AG20443 (cell line): ENCODE results near the gene ARHGAP32.
"Not testable (repeated sequence)": the region's sequence is repeated elsewhere in the genome, so short reads cannot be mapped to it uniquely, and the experiment has no call there.

Experiments
- DNase-seq: peaks from one replicate; pipeline ENCODE4 v3.0.0; 2012; ENCODE audit warnings: low spot score, mixed read lengths

ARHGAP32 gene

GRCh38 chr11:129023968-129024676, 168.0 kb downstream of the ARHGAP32 start:
- DNase-seq: peak; percentile 10

DNA sequence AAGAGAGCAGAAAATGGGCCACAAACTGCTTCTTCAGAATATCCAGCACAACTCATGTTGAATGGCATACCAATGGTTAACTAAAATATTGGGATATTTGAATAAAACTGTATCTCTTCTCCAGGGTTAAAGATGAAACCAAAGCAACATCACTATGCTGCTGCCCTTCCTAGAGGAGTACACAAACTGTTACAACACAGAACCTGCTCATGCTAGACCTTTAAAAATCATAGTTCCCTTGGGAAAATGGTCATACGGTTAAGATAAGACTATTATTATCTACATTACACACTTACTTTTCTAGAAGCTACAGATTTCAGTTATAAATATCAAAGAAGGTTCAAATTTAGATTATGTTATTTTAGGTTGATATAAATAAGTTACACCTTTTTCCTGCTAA, 170.8 kb downstream of the ARHGAP32 start:
- DNase-seq: no peak

- no peak for DNase-seq
Measured at GRCh38 chr11:129018991-129019390, 173.1 kb downstream of the ARHGAP32 start.

DNA sequence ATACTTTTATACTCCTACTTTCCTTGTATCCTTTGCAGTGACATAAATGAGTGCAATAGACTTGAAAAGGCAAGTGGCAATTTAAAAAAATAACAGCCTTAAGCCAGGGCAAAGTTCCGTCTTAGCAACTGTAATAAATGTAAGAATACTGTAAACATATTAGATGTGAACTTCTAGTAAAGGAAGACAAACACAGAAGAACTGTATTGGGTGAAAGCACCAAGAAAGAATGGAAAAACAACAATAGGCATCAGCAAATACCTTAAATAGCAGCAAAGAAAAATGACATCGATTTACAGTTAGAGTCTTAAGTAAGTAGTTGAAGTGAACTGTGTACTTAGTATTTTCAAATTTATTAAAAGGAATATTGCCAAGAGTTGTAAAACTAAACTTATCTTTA, 174.0 kb downstream of the ARHGAP32 start:
- DNase-seq: no peak

DNA sequence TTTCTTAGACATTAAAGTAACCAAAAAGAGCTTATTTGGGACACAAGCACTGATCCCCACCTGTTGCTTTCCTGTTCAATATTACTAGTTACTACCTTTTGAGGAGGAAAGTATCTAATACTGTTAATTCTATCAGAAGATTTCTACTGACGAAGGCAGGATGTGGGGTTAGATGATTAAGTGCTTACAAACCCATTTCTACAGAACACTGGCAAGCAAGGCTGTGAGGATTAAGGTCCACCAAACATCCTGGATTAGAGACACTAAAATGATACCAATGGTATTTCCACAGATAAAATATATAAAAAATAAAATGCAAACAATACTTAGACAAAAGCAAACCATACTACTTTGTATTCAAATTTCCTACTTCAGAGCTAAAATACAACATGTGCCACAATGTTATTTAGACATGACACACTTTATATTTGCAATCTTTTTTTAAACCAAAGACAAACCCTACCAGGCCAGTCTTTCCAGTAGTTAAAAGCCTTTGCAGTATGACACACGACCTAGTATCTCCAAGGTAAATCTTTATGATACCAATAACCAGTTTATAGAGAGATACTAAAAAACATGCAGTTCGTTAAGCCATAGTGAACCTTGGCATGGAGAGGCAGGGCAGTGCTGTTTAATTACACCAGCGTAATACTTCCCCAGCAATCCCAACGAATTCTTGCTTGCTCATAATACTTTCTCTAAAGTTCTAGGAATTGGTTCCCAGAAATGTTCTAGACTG, 178.2 kb downstream of the ARHGAP32 start:
- no peak for DNase-seq

DNA sequence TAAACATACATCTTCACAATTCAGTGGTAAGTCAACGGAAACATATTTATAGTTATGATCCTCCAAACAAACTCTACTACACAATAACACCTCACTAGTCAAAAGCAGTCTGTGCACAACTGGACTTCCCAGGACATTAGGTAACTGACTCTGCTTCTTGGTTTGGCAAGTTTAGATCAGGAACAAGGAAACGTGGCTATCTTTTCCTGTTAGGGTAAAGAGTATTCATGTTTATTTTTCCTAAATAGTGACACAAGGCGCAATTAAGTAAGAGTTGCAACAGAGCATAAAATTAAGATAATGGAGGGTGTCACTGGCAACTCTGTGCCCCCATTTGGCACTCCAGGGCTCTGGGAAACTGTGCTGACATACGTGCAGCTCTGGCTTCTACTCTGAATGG, 179.2 kb downstream of the ARHGAP32 start:
- DNase-seq: no peak

GRCh38 chr11:129006161-129006560, 186.0 kb downstream of the ARHGAP32 start:
- no peak for DNase-seq

DNA sequence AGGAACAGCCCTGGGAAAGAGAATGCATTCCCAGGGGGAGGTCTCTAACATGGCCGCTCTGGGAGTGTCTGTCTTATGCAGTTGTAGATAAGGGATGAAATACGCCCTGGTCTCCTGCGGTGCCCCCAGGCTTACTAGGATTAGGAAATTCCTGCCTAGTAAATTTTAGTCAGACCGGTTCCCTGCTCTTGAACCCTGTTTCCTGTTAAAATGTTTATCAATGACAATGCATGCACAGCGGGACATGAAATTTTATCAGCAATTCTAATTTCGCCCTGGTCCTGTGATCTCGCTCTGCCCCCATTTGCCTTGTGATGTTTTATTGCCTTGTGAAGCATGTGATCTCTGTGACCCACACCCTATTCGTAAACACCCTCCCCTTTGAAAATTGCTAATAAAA, 193.0 kb downstream of the ARHGAP32 start:
- not testable (repeated sequence) for DNase-seq

- no peak for DNase-seq
Measured at GRCh38 chr11:128988242-128988970, 203.7 kb downstream of the ARHGAP32 start.

DNA sequence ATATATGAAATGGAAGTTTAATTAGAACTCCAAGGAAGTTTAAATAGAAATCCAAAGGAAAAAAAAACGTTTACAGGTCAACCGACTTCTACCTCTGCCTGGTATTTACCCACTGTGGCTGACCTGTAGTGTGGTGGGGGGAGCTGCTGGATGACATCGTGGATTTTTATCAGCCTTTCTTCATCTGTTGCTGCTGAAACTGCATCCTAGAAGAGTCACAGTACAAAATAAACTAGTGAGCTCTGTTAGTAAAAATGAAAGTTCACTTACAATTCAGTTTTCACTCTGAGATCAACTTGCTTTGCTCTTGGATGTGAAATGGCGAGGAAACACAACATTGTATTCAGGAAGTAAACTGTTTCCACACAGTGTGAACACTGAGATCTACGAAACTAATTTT, 206.2 kb downstream of the ARHGAP32 start:
- no peak for DNase-seq

DNA sequence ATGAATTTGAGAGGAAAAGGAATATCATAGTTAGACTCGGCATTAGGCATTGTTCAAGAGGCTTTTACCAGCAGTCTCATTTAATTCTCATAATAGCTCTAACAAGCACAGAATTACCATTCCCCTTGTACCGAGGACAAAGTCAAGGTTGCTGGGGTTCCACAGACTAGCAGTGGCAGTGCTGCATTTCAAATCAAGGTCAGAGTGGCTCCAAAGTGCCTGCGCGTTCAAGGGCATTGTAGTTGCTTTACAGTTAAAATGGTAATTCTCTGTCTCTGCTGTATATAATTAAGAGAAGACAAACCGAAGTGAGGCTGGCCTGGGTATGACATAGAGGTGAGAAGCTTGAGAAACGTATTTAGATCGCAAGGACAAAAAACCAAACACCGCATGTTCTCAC, 209.1 kb downstream of the ARHGAP32 start:
- DNase-seq: no peak

DNA sequence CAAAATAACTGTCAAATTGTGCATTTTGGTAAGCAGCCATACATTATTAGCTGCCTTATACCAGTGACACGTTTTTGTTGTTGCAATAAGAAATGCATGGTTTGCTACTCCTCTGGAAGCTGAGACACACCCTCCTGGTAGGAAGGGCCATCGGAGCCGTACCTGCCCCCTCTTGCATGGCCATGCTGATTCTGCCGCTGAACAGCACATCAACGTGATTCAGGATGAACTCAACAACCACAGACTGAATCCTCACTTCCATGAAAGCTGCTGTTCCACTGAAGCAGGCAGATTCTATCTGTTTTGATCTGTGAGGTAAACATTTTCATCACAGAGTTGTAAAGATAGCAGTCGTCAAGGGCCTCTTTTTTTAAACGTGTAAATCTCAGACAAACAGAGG, 210.9 kb downstream of the ARHGAP32 start:
- DNase-seq: no peak

DNA sequence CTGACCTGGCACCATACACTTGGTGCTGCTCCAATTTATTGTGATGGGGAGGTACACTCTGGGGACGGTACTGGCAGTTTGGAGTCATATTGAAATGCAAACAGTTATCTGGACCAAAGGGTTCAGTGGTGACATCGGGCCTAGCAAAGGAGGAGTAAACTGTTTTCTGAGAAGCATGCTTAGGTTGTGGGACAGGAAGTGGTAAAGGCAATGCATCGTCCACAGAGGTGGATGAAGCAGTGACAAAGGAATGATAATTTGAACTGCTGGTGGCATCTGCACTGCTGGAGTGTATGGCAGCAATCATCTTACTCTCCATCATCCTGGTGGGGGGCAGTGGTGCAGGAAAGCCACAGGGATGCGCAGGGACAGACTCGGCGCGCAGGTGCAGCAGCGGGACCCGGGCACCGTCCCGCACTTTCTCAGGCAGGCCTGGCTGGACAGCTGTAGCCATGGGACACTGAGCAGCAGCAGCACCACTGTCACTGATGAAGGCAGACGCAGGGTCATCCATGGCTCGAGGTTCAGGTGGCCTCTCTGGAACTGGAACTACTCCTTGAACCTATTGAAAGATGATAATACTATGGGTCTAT, 221.4 kb downstream of the ARHGAP32 start:
- DNase-seq: no peak

GRCh38 chr11:128968916-128969315, 223.2 kb downstream of the ARHGAP32 start:
- no peak for DNase-seq

DNA sequence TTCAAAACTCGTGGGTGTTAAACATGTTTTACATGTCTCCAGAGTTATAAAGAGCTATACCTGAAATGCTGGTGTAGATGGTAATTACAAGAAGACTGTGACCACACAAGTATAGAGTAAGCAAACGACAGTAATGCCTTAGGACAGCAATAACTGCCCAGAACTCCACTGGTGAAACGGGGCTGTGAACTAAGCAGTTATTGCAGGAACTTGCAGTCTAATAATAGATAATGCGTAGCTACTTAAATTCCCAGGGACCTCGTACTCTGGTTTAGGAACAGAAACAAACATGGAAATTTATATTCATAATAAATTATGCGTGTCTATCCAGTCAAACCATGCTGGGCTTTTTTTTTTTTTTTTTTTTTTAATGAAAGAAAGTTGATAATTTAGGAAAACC, 224.5 kb downstream of the ARHGAP32 start:
- DNase-seq: no peak

GRCh38 chr11:128965485-128965884, 226.6 kb downstream of the ARHGAP32 start:
- no peak for DNase-seq

GRCh38 chr11:128964463-128964930, 227.6 kb downstream of the ARHGAP32 start:
- DNase-seq: no peak

GRCh38 chr11:128963744-128964325, 228.3 kb downstream of the ARHGAP32 start:
- no peak for DNase-seq

DNA sequence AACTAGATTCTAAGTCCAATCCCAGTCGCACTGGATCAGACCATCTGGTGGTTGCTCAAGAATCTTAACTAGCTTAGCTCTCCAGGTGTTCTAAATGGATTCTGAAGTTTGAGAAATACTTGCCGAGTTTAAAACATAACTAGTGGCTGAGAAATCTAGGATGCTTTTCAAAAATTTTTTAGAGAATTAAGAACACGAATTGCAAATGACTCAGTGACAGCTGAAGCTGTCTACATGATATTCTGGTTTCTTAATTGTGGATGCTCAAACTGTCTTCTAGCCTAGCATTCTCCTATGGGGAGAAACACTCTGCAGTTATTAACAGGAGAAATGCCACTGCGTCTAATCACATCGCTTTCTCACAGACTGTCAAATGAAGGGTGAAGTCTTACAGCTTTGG, 229.2 kb downstream of the ARHGAP32 start:
- DNase-seq: no peak

DNA sequence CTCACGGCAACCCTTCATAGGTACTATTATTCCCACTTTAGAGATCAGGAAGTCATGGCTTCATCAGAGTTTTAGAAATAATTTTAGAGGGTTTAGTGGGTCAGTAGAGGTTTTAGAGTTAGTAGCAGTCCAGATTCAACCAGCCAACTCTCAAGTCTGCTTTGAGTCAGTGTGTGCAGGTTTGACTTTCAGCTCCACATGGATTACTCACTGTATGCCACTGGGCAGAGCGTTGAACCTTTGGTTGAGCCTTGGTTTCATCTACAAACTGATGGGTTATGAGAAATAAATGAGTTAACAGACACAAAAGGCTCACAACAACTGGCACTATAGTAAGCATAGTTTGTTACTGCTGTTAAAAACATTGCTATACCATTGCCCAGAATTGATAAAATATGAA, 230.5 kb downstream of the ARHGAP32 start:
- no peak for DNase-seq

DNA sequence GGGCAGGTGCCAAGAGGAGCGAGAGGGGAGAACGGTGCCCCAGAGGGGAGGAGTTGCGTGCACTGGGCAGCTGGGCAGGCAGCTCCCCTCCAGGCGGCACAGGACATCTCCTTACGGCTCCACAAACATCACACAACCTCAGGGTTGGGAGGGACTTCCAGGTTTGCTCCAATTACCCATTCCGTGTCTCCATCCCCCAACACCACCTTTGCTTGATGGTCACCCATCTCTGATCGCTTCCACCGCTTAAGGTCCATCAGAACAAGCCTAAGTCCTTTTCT, 235.0 kb downstream of the ARHGAP32 start:
- no peak for DNase-seq
